K562 (cell line): ENCODE measurements around the gene THAP4. TPM values are rescaled to one million over a fixed set of nuclear protein-coding genes. Genes with fewer than 3 reads are reported as not detected.
A peak's percentile ranks its signal among the peaks of the same experiment; 100 is the strongest.

Experiments
- ARID1B ChIP-seq: fragments of 450-650 bp; IDR thresholded peaks from 2 replicates; pipeline ENCODE4 v1.6.1; 2016; ENCODE audit warnings: antibody characterized with exemption, mild to moderate bottlenecking, inconsistent platforms
- ATF6 ChIP-seq: sonication (generic); formaldehyde crosslinking; IDR thresholded peaks from 2 replicates; pipeline ENCODE4 v1.4.0; 2020; ENCODE audit warnings: mild to moderate bottlenecking, missing genetic modification reagents
- CCNT2 ChIP-seq: IDR thresholded peaks from 2 replicates; pipeline ENCODE4 v1.6.1; 2011; ENCODE audit warnings: borderline replicate concordance, low read depth, mild to moderate bottlenecking, moderate library complexity, mixed read lengths, low read length; ENCODE audit not compliant: insufficient read length; ENCODE audit errors: extremely low read depth
- HBP1 ChIP-seq: fragments of 450-650 bp; formaldehyde crosslinking; IDR thresholded peaks from 2 replicates; pipeline ENCODE4 v1.4.0; 2022; ENCODE audit warnings: missing genetic modification characterization
- KDM2B ChIP-seq: fragments of 250-450 bp; sonication (Bioruptor Pico); IDR thresholded peaks from 2 replicates; pipeline ENCODE4 v1.8.0; 2021; ENCODE audit warnings: mild to moderate bottlenecking, moderate library complexity
- MEIS2 ChIP-seq: fragments of 450-650 bp; IDR thresholded peaks from 2 replicates; pipeline ENCODE4 v1.6.1; 2014; ENCODE audit warnings: mild to moderate bottlenecking; ENCODE audit not compliant: partially characterized antibody
- MIER1 ChIP-seq: fragments of 450-650 bp; IDR thresholded peaks from 2 replicates; pipeline ENCODE4 v1.6.1; 2016; ENCODE audit warnings: antibody characterized with exemption, mild to moderate bottlenecking, low read depth
- MTA3 ChIP-seq: fragments of 450-650 bp; formaldehyde crosslinking; IDR thresholded peaks from 2 replicates; pipeline ENCODE4 v1.6.1; 2017; ENCODE audit warnings: mild to moderate bottlenecking, borderline replicate concordance
- NR4A1 ChIP-seq, 2 experiments: fragments of 250-450 bp in 1 of 2; fragments of 450-650 bp in 1 of 2; sonication (Bioruptor Pico) in 1 of 2; IDR thresholded peaks; 2 replicates each; pipeline versions ENCODE4 v1.4.0 to v1.6.1; 2016 to 2020; ENCODE audit warnings: mild to moderate bottlenecking in 2 of 2, missing compliant biosample characterization in 1 of 2, missing genetic modification characterization in 1 of 2, moderate library complexity in 1 of 2
- SLC30A9 ChIP-seq: fragments of 250-450 bp; sonication (Bioruptor Pico); IDR thresholded peaks from 2 replicates; pipeline ENCODE4 v1.8.0; 2022; ENCODE audit warnings: mild to moderate bottlenecking, moderate library complexity
- SREBF1 ChIP-seq: fragments of 150-350 bp; IDR thresholded peaks from 2 replicates; pipeline ENCODE4 v1.6.1; 2014; ENCODE audit warnings: antibody characterized with exemption, low read depth, low read length, borderline replicate concordance
- YY1 ChIP-seq, 3 experiments: IDR thresholded peaks; 2 replicates each; pipeline ENCODE4 v1.6.1; 2011; ENCODE audit warnings: low read length in 2 of 3, mild to moderate bottlenecking in 2 of 3, moderate library complexity in 2 of 3, borderline replicate concordance in 1 of 3, control low read depth in 1 of 3, low read depth in 1 of 3; ENCODE audit not compliant: insufficient read depth in 3 of 3, insufficient replicate concordance in 2 of 3, control insufficient read depth in 1 of 3, insufficient read length in 1 of 3; ENCODE audit errors: extremely low read depth in 1 of 3
- ZBTB43 ChIP-seq: sonication (generic); formaldehyde crosslinking; IDR thresholded peaks from 2 replicates; pipeline ENCODE4 v1.8.0; 2023; ENCODE audit warnings: mild to moderate bottlenecking, missing genetic modification reagents
- ZFP1 ChIP-seq: fragments of 450-650 bp; formaldehyde crosslinking; IDR thresholded peaks from 2 replicates; pipeline ENCODE4 v1.4.0; 2020; ENCODE audit warnings: mild to moderate bottlenecking, mixed read lengths
- ZNF197 ChIP-seq: fragments of 200-800 bp; sonication (Bioruptor generic); IDR thresholded peaks from 2 replicates; pipeline ENCODE4 v1.6.1; 2016; ENCODE audit warnings: low read depth, missing genetic modification characterization, missing compliant biosample characterization
- ZNF445 ChIP-seq: fragments of 250-450 bp; sonication (Bioruptor Pico); IDR thresholded peaks from 2 replicates; pipeline ENCODE4 v1.4.0; 2020; ENCODE audit warnings: low read depth, mild to moderate bottlenecking, moderate library complexity
- ZNF551 ChIP-seq: fragments of 250-450 bp; sonication (Bioruptor Pico); IDR thresholded peaks from 2 replicates; pipeline ENCODE4 v1.5.0; 2021; ENCODE audit warnings: mild to moderate bottlenecking, moderate library complexity
- polyA plus RNA-seq, 8 experiments: library from polyadenylated mRNA; depleted of rRNA in 4 of 8; stranded (reverse) in 5 of 8; unstranded in 3 of 8; fragments of >200 nt; fragmentation: Nextera tagmentation in 2 of 8; fragmentation: Illumina TruSeq in 1 of 8; extraction: Ambion mirVana in 2 of 8; extraction: Trizol in 1 of 8; gene quantifications; 2 replicates each; pipeline versions ENCODE4 v1.2.1 to v1.2.3, GENCODE V29; 2011 to 2014; ENCODE audit warnings: inconsistent platforms in 1 of 8, missing spikeins in 1 of 8
- total RNA-seq, 7 experiments: library from RNA; depleted of rRNA in 6 of 7; stranded (reverse); fragments of >200 nt in 6 of 7; fragmentation: Illumina TruSeq in 2 of 7; extraction: Trizol in 2 of 7; gene quantifications; 2 replicates each; pipeline versions ENCODE4 v1.2.1 to v1.2.3, GENCODE V29; 2011 to 2021; ENCODE audit warnings: low replicate concordance in 1 of 7
- TF ChIP-seq, protein P1 (sequence below): fragments of 450-650 bp; conservative IDR thresholded peaks from 2 replicates; pipeline ENCODE4 v1.6.1; 2016; ENCODE audit warnings: missing genetic modification characterization, low read depth, mild to moderate bottlenecking, control low read depth, missing compliant biosample characterization

The THAP4 gene
- total and polyA plus RNA-seq, 9 of the 15 experiments (the other 6 are each of a cell fraction or from before 2014, with no cell fraction given) = 8.6 to 60.9 (median 43.9) TPM

GRCh38 chr2:241609859-241610793, 26.8 kb downstream of the THAP4 start (continued):
- TF ChIP-seq, protein P1, sequence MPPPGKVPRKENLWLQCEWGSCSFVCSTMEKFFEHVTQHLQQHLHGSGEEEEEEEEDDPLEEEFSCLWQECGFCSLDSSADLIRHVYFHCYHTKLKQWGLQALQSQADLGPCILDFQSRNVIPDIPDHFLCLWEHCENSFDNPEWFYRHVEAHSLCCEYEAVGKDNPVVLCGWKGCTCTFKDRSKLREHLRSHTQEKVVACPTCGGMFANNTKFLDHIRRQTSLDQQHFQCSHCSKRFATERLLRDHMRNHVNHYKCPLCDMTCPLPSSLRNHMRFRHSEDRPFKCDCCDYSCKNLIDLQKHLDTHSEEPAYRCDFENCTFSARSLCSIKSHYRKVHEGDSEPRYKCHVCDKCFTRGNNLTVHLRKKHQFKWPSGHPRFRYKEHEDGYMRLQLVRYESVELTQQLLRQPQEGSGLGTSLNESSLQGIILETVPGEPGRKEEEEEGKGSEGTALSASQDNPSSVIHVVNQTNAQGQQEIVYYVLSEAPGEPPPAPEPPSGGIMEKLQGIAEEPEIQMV (tag) = no peak
- TF ChIP-seq SLC30A9 (CRISPR knock-in tag) = no peak
- peak; percentile 76 for TF ChIP-seq CCNT2
- no peak for TF ChIP-seq MIER1
- TF ChIP-seq ZNF445 = no peak
- TF ChIP-seq ZNF551 (CRISPR knock-in tag) = no peak
- no peak for TF ChIP-seq NR4A1 (CRISPR knock-in tag; IDR thresholded peaks at IDR 0.05)
- TF ChIP-seq NR4A1 (tag; IDR thresholded peaks at IDR 0.05) = no peak
- peak in 1 of 3 experiments; percentile 24 for TF ChIP-seq YY1 (IDR thresholded peaks at IDR 0.05; ENCODE audit: borderline replicate concordance in 1 of 3, control insufficient read depth in 1 of 3, extremely low read depth in 1 of 3, insufficient read depth in 3 of 3, insufficient read length in 1 of 3, insufficient replicate concordance in 2 of 3, low read depth in 1 of 3, low read length in 2 of 3)
- no peak for TF ChIP-seq KDM2B (CRISPR knock-in tag)
- TF ChIP-seq ATF6 (CRISPR knock-in tag) = no peak
- peak; percentile 66; the same call in 1 of the 2 replicates for TF ChIP-seq MTA3
- TF ChIP-seq ZNF197 (CRISPR knock-in tag) = no peak
- no peak for TF ChIP-seq HBP1
- no peak for TF ChIP-seq SREBF1
- no peak for TF ChIP-seq ARID1B
- TF ChIP-seq MEIS2 = peak; percentile 28
- no peak for TF ChIP-seq ZBTB43 (CRISPR knock-in tag)
- TF ChIP-seq ZFP1 (CRISPR knock-in tag) = no peak
